Lower lobe of right lung (tissue), 2 donors: ENCODE measurements around the gene CMIP. TPM values are rescaled to one million over a fixed set of nuclear protein-coding genes. Genes with fewer than 3 reads are reported as not detected.

Source experiments
- ATAC-seq, 2 donors: fragments of 200-7000 bp; cut with Tn5 transposase; one replicate each; pipeline ENCODE4 v1.9.1; 2020 to 2022; ENCODE audit warnings: mild to moderate bottlenecking in 2 of 2, moderate library complexity in 2 of 2
- DNase-seq: peaks from one replicate; pipeline ENCODE4 v3.0.0-alpha.2; 2020
- H3K27ac ChIP-seq: fragments of 200-600 bp; one replicate; pipeline ENCODE4 v1.8.0; 2022
- H3K27me3 ChIP-seq: fragments of 200-600 bp; one replicate; pipeline ENCODE4 v1.8.0; 2022; ENCODE audit warnings: low read depth
- H3K36me3 ChIP-seq: fragments of 200-600 bp; one replicate; pipeline ENCODE4 v1.8.0; 2022; ENCODE audit warnings: mild to moderate bottlenecking
- H3K4me1 ChIP-seq: fragments of 200-600 bp; one replicate; pipeline ENCODE4 v1.8.0; 2022
- H3K4me3 ChIP-seq: fragments of 200-600 bp; one replicate; pipeline ENCODE4 v1.8.0; 2022; ENCODE audit warnings: mild to moderate bottlenecking
- H3K9me3 ChIP-seq: fragments of 200-600 bp; one replicate; pipeline ENCODE4 v1.8.0; 2022
- CTCF ChIP-seq: fragments of 200-600 bp; IDR thresholded peaks from one replicate; pipeline ENCODE4 v1.8.0; 2022; ENCODE audit warnings: antibody characterized with exemption, mild to moderate bottlenecking
- intact Hi-C: fragments of 100-400 bp; cut with DNase I; formaldehyde crosslinking; loops from one replicate; pipeline ENCODE4 v1.11.0; 2022
- total RNA-seq: library from RNA; stranded (reverse); fragmentation: NEBNext Ultra II Directional; extraction: Animal tissue kit (Norgen Biotek cat#: 25700); gene quantifications from one replicate; pipeline ENCODE4 v1.2.1, GENCODE V29; 2021
- donor health status: DM: no; HTN: yes; CAD: no; lungs with severe emphysema.

Gene CMIP
- total RNA-seq, 1 donor from 2014 or later, result 77.4 TPM

- ATAC-seq (no peak), DNase-seq (no peak)
- no peaks in the 10 kb centered on the region for H3K27me3 ChIP-seq
- no peaks in the 10 kb centered on the region for H3K9me3 ChIP-seq
- TF ChIP-seq CTCF, result no peak
- peaks cover 27% of the 10 kb centered on the region for H3K4me1 ChIP-seq
- no peaks in the 10 kb centered on the region for H3K36me3 ChIP-seq
- H3K27ac ChIP-seq, result no peak overlapping the region
- H3K4me3 ChIP-seq, result no peak overlapping the region
- intact Hi-C loops, result no loop called here
These were observed 124.1 kb downstream of the CMIP start for GRCh38 chr16:81568749-81569087.

GRCh38 chr16:81569361-81570034 is 124.9 kb downstream of the CMIP start:
- no peak overlapping the region for H3K27ac ChIP-seq
- intact Hi-C loops, result no loop called here
- DNase-seq, result no peak
- H3K9me3 ChIP-seq, result no peaks in the 10 kb centered on the region
- no peak for TF ChIP-seq CTCF
- peaks cover 19% of the 10 kb centered on the region for H3K4me1 ChIP-seq
- no peak overlapping the region for H3K4me3 ChIP-seq
- ATAC-seq, result peak; percentile 32 to 49
- no peaks in the 10 kb centered on the region for H3K27me3 ChIP-seq
- H3K36me3 ChIP-seq, result no peaks in the 10 kb centered on the region

- no peaks in the 10 kb centered on the region for H3K27me3 ChIP-seq
- ATAC-seq (no peak), DNase-seq (no peak)
- no peak overlapping the region for H3K27ac ChIP-seq
- H3K4me1 ChIP-seq, result peaks cover 16% of the 10 kb centered on the region
- H3K4me3 ChIP-seq, result no peak overlapping the region
- TF ChIP-seq CTCF, result no peak
- no peaks in the 10 kb centered on the region for H3K9me3 ChIP-seq
- H3K36me3 ChIP-seq, result no peaks in the 10 kb centered on the region
- intact Hi-C loops, result no loop called here
These were observed 125.7 kb downstream of the CMIP start for GRCh38 chr16:81570151-81570846.

- Histone ChIP-seq H3K9me3 (no peaks in the 10 kb centered on the region), H3K4me3 (no peak overlapping the region), H3K36me3 (no peaks in the 10 kb centered on the region), H3K4me1 (peaks cover 16% of the 10 kb centered on the region), H3K27me3 (no peaks in the 10 kb centered on the region), H3K27ac (no peak overlapping the region)
- no peak for TF ChIP-seq CTCF
- no peak for DNase-seq
- ATAC-seq, result no peak
- intact Hi-C loops, result no loop called here
These were observed 126.6 kb downstream of the CMIP start for GRCh38 chr16:81571175-81571574.

GRCh38 chr16:81571592-81572385 is 127.2 kb downstream of the CMIP start:
- TF ChIP-seq CTCF, result no peak
- Histone ChIP-seq H3K4me3 (no peak overlapping the region), H3K36me3 (no peaks in the 10 kb centered on the region), H3K27me3 (no peaks in the 10 kb centered on the region), H3K4me1 (peaks cover 16% of the 10 kb centered on the region), H3K9me3 (no peaks in the 10 kb centered on the region), H3K27ac (no peak overlapping the region)
- ATAC-seq (no peak), DNase-seq (no peak)
- intact Hi-C loops, result no loop called here
